PC-3 (cell line): Measurements from ENCODE around the gene LARP4B. TPM values are rescaled to one million over a fixed set of nuclear protein-coding genes. Genes with fewer than 3 reads are reported as not detected.

Experiments used
- ATAC-seq: fragments of 200-7000 bp; cut with Tn5 transposase; 2 replicates; pipeline ENCODE4 v1.9.1; 2020; ENCODE audit warnings: mild to moderate bottlenecking, moderate library complexity
- BruUV-seq: library from RNA; stranded (reverse); fragments of 400-500 nt; replicated peaks from 2 replicates; lab custom pipeline; 2021; lab: Mats Ljungman, UMichigan
- CTCF ChIA-PET: fragments of 300-600 bp; sonication (Branson Sonifier 250); formaldehyde crosslinking; loops from one replicate; lab custom pipeline; 2022; ENCODE audit warnings: antibody characterized with exemption; lab: Charles Lee
- POLR2A ChIA-PET: fragments of 300-600 bp; sonication (Branson Sonifier 250); formaldehyde crosslinking; loops from one replicate; lab custom pipeline; 2022; ENCODE audit warnings: antibody characterized with exemption; ENCODE audit not compliant: unreplicated experiment; lab: Charles Lee
- DNase-seq: peaks from one replicate; pipeline ENCODE4 v3.0.0-alpha.2; 2015
- H2AFZ ChIP-seq: fragments of 300-600 bp; sonication (generic); 2 replicates; pipeline ENCODE4 v1.6.0; 2016; ENCODE audit warnings: antibody characterized with exemption, low read length
- H3F3A ChIP-seq: fragments of 300-600 bp; sonication (generic); one replicate; pipeline ENCODE4 v1.6.0; 2017; ENCODE audit warnings: antibody characterized with exemption, low read length, control low read depth, mild to moderate bottlenecking; ENCODE audit not compliant: unreplicated experiment
- H3K27ac ChIP-seq: fragments of 300-600 bp; sonication (generic); 2 replicates; pipeline ENCODE4 v1.5.1; 2016; ENCODE audit warnings: mild to moderate bottlenecking, low read length
- H3K27me3 ChIP-seq: fragments of 300-600 bp; sonication (generic); 2 replicates; pipeline ENCODE4 v1.6.1; 2016; ENCODE audit warnings: low read length, mixed read lengths
- H3K36me3 ChIP-seq: fragments of 300-600 bp; sonication (generic); 2 replicates; pipeline ENCODE4 v1.6.1; 2016; ENCODE audit warnings: low read depth, mixed run types, low read length, mixed read lengths
- H3K4me1 ChIP-seq: fragments of 300-600 bp; sonication (generic); 2 replicates; pipeline ENCODE4 v1.5.1; 2016; ENCODE audit warnings: low read length; ENCODE audit not compliant: insufficient read depth
- H3K4me2 ChIP-seq: fragments of 300-600 bp; sonication (generic); 2 replicates; pipeline ENCODE4 v1.6.0; 2016; ENCODE audit warnings: low read length
- H3K4me3 ChIP-seq: fragments of 300-600 bp; sonication (generic); 2 replicates; pipeline ENCODE4 v1.5.1; 2016; ENCODE audit warnings: mild to moderate bottlenecking, low read length, mixed read lengths
- H3K79me2 ChIP-seq: fragments of 300-600 bp; sonication (generic); 2 replicates; pipeline ENCODE4 v1.6.1; 2017; ENCODE audit warnings: low read length, mixed read lengths
- H3K9ac ChIP-seq: fragments of 300-600 bp; sonication (generic); 2 replicates; pipeline ENCODE4 v1.6.0; 2016; ENCODE audit warnings: mild to moderate bottlenecking, low read length
- H3K9me2 ChIP-seq: fragments of 300-600 bp; sonication (generic); replicated peaks from 2 replicates; pipeline ENCODE4 v1.6.1; 2016; ENCODE audit warnings: mixed run types, low read length, mixed read lengths
- H3K9me3 ChIP-seq: fragments of 300-600 bp; sonication (generic); 2 replicates; pipeline ENCODE4 v1.6.1; 2016; ENCODE audit warnings: low read length, mixed read lengths
- H4K20me1 ChIP-seq: fragments of 300-600 bp; sonication (generic); 2 replicates; pipeline ENCODE4 v1.6.1; 2016; ENCODE audit warnings: low read length, mixed read lengths
- CTCF ChIP-seq: fragments of 300-600 bp; sonication (generic); conservative IDR thresholded peaks from 2 replicates; pipeline ENCODE4 v1.5.1; 2017; ENCODE audit warnings: antibody characterized with exemption, low read depth, mild to moderate bottlenecking, low read length
- EZH2 ChIP-seq: fragments of 300-600 bp; sonication (generic); IDR thresholded peaks from one replicate; pipeline ENCODE4 v1.6.1; 2017; ENCODE audit warnings: antibody characterized with exemption, mild to moderate bottlenecking, low read length; ENCODE audit not compliant: unreplicated experiment
- EZH2phosphoT487 ChIP-seq: fragments of 300-600 bp; sonication (generic); IDR thresholded peaks from 2 replicates; pipeline ENCODE4 v1.6.1; 2018; ENCODE audit warnings: mild to moderate bottlenecking, antibody characterized with exemption, low read length, borderline replicate concordance
- intact Hi-C: fragments of 100-400 bp; cut with micrococcal nuclease; formaldehyde crosslinking; loops from 2 replicates; pipeline ENCODE4 v1.9.0; 2023
- total RNA-seq: library from RNA; depleted of rRNA; stranded (reverse); fragments of >200 nt; gene quantifications from 2 replicates; pipeline ENCODE4 v1.2.3, GENCODE V29; 2014

LARP4B gene
- total RNA-seq, 1 experiment from 2014 or later = 33.9 TPM

DNA sequence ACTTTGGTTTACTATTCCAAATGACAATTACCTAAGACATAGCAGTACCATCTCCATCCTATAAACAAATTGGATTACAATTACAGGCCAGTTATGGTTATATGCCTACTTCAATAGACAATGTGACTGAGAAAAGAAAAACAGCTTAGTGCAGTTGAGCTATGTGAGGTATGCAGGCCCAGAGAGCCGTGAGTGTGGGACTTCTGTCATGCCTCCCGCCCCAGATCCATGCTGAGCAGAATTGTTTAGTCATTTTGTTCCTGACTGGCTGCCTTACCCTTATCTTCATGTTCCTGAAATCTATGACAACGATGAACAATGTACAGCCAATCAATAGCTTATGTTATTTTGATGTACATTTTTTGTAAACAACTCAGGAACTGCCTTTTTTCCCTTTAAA is 21.7 kb downstream of the LARP4B start:
- CTCF ChIA-PET = no interaction called here
- H3K27me3 ChIP-seq = no peaks in the 10 kb centered on the region
- no peaks in the 10 kb centered on the region for H4K20me1 ChIP-seq
- no peak overlapping the region for H3K4me3 ChIP-seq
- DNase-seq (no peak), ATAC-seq (no peak)
- no peak for TF ChIP-seq EZH2
- TF ChIP-seq EZH2phosphoT487 = no peak
- peaks cover 52% of the 10 kb centered on the region for H3K79me2 ChIP-seq
- no peaks in the 10 kb centered on the region for H3K9me2 ChIP-seq
- intact Hi-C loops = no loop called here
- POLR2A ChIA-PET = no interaction called here
- BruUV-seq = no TSS peak
- no peak overlapping the region for H2AFZ ChIP-seq
- H3K9ac ChIP-seq = no peak overlapping the region
- H3K4me1 ChIP-seq = no peaks in the 10 kb centered on the region
- no peak overlapping the region for H3K4me2 ChIP-seq
- H3F3A ChIP-seq = no peaks in the 10 kb centered on the region
- H3K9me3 ChIP-seq = no peaks in the 10 kb centered on the region
- no peak overlapping the region for H3K27ac ChIP-seq
- no peaks in the 10 kb centered on the region for H3K36me3 ChIP-seq

DNA sequence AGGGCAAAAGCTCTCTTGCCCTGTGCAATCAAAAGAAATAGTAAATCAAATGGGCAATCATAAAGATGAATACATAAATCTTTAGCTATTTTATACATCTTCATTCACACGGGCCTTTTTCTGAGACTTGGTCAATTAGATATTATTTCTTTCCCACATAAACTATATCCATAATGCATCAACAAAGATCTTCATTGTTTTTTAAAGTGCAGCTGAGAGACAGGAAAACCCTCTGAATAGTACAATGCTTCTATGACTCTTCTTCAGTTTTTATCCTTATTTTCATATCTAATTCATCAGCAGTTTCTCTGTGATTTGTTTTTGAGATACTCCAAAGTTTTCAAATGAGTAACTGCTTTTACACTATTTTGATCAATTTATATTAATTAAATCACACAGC is 25.5 kb downstream of the LARP4B start:
- POLR2A ChIA-PET = no interaction called here
- BruUV-seq = no TSS peak
- Histone ChIP-seq H3K9me2 (no peaks in the 10 kb centered on the region), H3K4me2 (no peak overlapping the region), H2AFZ (no peak overlapping the region), H3K27ac (no peak overlapping the region), H4K20me1 (no peaks in the 10 kb centered on the region), H3K79me2 (peaks cover 40% of the 10 kb centered on the region), H3K4me3 (no peak overlapping the region), H3K4me1 (no peaks in the 10 kb centered on the region), H3K36me3 (no peaks in the 10 kb centered on the region), H3K9me3 (no peaks in the 10 kb centered on the region), H3K27me3 (no peaks in the 10 kb centered on the region), H3K9ac (no peak overlapping the region), H3F3A (no peaks in the 10 kb centered on the region)
- TF ChIP-seq EZH2 (no peak), CTCF (no peak), EZH2phosphoT487 (no peak)
- ATAC-seq (no peak), DNase-seq (no peak)
- CTCF ChIA-PET = no interaction called here
- intact Hi-C loops = no loop called here

DNA sequence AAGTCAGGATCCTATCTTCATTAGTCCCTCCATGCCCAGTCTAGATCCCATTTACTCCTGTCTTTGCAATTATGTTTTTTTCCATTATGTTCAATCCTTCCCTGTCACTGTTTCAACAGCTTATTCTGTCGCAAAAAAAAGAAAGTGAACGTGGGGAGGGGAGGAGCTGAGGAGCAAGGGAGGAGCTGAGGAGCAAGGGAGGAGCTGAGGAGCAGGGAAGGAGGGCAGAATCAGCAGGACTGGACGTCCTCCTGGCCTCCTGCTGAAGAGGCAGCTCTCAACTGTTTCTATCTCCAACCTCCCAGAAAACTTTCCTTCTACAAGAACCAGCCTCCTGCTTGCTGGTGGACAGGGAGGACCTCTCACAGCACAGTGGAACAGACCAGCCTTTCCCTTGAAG is 26.0 kb downstream of the LARP4B start:
- Histone ChIP-seq H3K9me3 (no peaks in the 10 kb centered on the region), H3K4me1 (no peaks in the 10 kb centered on the region), H3K27ac (no peak overlapping the region), H3K4me3 (no peak overlapping the region), H3K79me2 (peaks cover 38% of the 10 kb centered on the region), H3F3A (no peaks in the 10 kb centered on the region), H2AFZ (no peak overlapping the region), H3K36me3 (no peaks in the 10 kb centered on the region), H4K20me1 (no peaks in the 10 kb centered on the region), H3K4me2 (no peak overlapping the region), H3K9me2 (no peaks in the 10 kb centered on the region), H3K27me3 (no peaks in the 10 kb centered on the region), H3K9ac (no peak overlapping the region)
- no peak for ATAC-seq
- intact Hi-C loops = no loop called here
- DNase-seq = no peak
- ChIA-PET POLR2A (no interaction called here), CTCF (no interaction called here)
- BruUV-seq = no TSS peak
- TF ChIP-seq CTCF (no peak), EZH2 (no peak), EZH2phosphoT487 (no peak)
